ENCODE results near the gene TBCC. TPM values are rescaled to one million over a fixed set of nuclear protein-coding genes. Genes with fewer than 3 reads are reported as not detected.

Gene TBCC
- total and polyA plus RNA-seq, 7 experiments from 2014 or later, result 39.6 to 119 (median 73.5) TPM

DNA sequence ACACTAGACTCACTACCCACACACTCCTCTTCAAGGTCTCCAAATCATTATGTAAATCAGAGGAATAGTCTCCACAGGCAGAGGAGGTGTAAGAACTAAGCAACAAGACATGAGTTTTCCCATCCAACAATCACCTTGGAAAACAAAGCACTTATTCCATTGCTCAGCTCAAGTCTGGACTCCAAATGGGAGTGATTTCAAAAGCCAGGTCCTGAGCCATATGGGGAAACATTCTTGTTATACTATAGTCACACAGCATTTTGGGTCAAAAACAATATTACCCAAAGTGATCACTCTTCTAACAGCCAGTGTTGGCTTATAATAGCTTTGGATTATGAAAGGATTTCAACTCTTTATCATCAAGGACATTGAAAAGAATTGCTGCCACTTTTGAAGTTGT, 19.9 kb downstream of the TBCC start:
- DNase-seq (no peak), ATAC-seq (no peak)
- H3K27me3 Mint-ChIP-seq, result peaks cover 0 to 1% (median 0%) of the 10 kb centered on the region in 5 donors
- ChIA-PET POLR2A (interaction anchor here (0.6 to 42.6 kb wide), 21 partner anchors 8 to 203 kb away, joined by 3 to 1628 read pairs (median 4); partner anchors contain the start of genes BICRAL, CNPY3, RPL7L1 and TBCC), CTCF (interaction anchor here (0.6 to 3.2 kb wide), 24 partner anchors 8 to 175 kb away, joined by 3 to 42 read pairs (median 4); partner anchors contain the start of genes BICRAL, RPL7L1 and TBCC)
- Histone ChIP-seq H3K36me3 (ENCODE audit: control insufficient read depth in 2 of 3, insufficient read depth in 3 of 3, low read length in 3 of 3) (no peaks in the 10 kb centered on the region), H3K9me3 (ENCODE audit: control insufficient read depth in 2 of 3, low read length in 3 of 3) (no peaks in the 10 kb centered on the region), H3K4me3 (ENCODE audit: low read length) (no peak overlapping the region), H3K27ac (ENCODE audit: low read depth, low read length) (peak overlapping the region; percentile 74), H3K4me1 (ENCODE audit: control insufficient read depth in 2 of 2, insufficient read depth in 2 of 2, low read length in 2 of 2) (peaks cover 6 to 14% of the 10 kb centered on the region in 2 donors), H3K27me3 (ENCODE audit: control insufficient read depth in 2 of 2, insufficient read depth in 2 of 2, low read length in 2 of 2) (no peaks in the 10 kb centered on the region)
- H3K27ac Mint-ChIP-seq, result peak overlapping the region; percentile 89 to 99 (median 98)
- peaks cover 0 to 1% (median 0%) of the 10 kb centered on the region in 11 donors for H3K9me3 Mint-ChIP-seq
- H3K4me3 Mint-ChIP-seq, result peak overlapping the region; percentile 76 to 96 (median 90)
- intact Hi-C loops (cut with micrococcal nuclease), result loop anchor here (1.0 to 5.0 kb wide), 9 partner anchors 20 to 173 kb away; partner anchors contain the start of genes TBCC (in 2 of the 2) and BICRAL (in 1 of the 2)
- peaks cover 9 to 25% (median 20%) of the 10 kb centered on the region in 7 donors for H3K4me1 Mint-ChIP-seq
- no peaks in the 10 kb centered on the region for H3K36me3 Mint-ChIP-seq

DNA sequence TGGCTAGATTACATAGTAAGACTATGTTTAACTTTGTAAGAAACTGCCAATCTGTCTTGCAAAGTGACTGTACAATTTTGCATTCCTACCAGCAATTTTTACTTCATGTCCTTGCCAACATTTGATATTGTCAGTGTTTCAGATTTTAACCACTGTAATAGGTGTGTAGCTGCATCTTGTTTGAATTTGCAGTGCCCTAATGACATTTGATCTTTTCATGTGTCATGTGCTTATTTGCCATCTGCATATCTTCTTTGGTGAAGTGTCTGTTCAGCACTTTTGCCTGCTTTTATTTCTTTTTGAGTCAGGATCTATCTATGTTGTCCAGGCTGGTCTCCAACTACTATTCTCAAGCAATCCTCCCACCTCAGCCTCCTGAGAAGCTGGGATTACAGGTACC, 21.1 kb downstream of the TBCC start:
- Histone ChIP-seq H3K36me3 (ENCODE audit: control insufficient read depth in 2 of 3, insufficient read depth in 3 of 3, low read length in 3 of 3) (no peaks in the 10 kb centered on the region), H3K4me3 (ENCODE audit: low read length) (no peak overlapping the region), H3K4me1 (ENCODE audit: control insufficient read depth in 2 of 2, insufficient read depth in 2 of 2, low read length in 2 of 2) (peaks cover 6 to 14% of the 10 kb centered on the region in 2 donors), H3K27me3 (ENCODE audit: control insufficient read depth in 2 of 2, insufficient read depth in 2 of 2, low read length in 2 of 2) (no peaks in the 10 kb centered on the region), H3K27ac (ENCODE audit: low read depth, low read length) (no peak overlapping the region), H3K9me3 (ENCODE audit: control insufficient read depth in 2 of 3, low read length in 3 of 3) (no peaks in the 10 kb centered on the region)
- Mint-ChIP-seq H3K9me3 (peaks cover 0 to 1% (median 0%) of the 10 kb centered on the region in 11 donors), H3K36me3 (no peaks in the 10 kb centered on the region), H3K27ac (peak overlapping the region in 4 of 9 donors; percentile 19 to 49 (median 43)), H3K27me3 (peaks cover 0 to 4% (median 0%) of the 10 kb centered on the region in 5 donors), H3K4me3 (no peak overlapping the region), H3K4me1 (peaks cover 9 to 25% (median 18%) of the 10 kb centered on the region in 7 donors)
- no peak for ATAC-seq
- no peak for DNase-seq
- intact Hi-C loops (cut with micrococcal nuclease), result loop anchor here in 1 of 2 donors (5.0 kb wide), 1 partner anchor 57 kb away; the partner anchor contains the start of gene BICRAL
- POLR2A ChIA-PET, result interaction anchor here (0.6 to 42.6 kb wide), 6 partner anchors 22 to 205 kb away, joined by 4 to 1628 read pairs (median 18); partner anchors contain the start of genes BICRAL, CNPY3 and TBCC
- CTCF ChIA-PET, result interaction anchor here (1.0 to 2.8 kb wide), 2 partner anchors 36 to 63 kb away, joined by 3 to 9 read pairs; no protein-coding TSS in a partner anchor

DNA sequence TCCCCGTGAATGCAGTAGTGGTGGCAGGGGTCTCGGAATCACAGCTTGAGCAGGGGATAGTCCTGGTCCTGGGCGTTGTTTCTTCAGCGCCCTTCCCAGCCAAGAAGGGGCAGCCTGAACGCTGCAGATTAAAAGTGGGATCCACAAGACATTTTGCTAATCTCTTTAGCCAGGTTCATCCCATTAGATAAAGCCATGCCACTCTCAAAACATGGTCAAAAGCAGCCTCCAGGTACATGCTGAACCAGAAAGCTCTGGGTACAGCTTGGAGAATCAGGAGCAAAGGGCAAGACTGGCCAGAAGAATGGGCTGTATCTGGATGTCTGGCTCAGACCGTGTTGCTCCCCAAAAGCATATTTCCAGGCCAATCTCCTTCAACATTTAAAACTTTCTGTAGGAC, 23.4 kb downstream of the TBCC start, which contains the start of gene PRPH2:
Gene PRPH2 (minus strand): TSS at position 101 of the 400 bp plus-strand sequence. CDS start 263 bp downstream, outside the sequence.
- Mint-ChIP-seq H3K9me3 (peaks cover 0 to 1% (median 0%) of the 10 kb centered on the region in 11 donors), H3K27me3 (peaks cover 0 to 3% (median 0%) of the 10 kb centered on the region in 5 donors), H3K4me1 (peaks cover 9 to 19% (median 15%) of the 10 kb centered on the region in 7 donors), H3K27ac (no peak within 1 kb of the TSS), H3K36me3 (no peaks in the 10 kb centered on the region), H3K4me3 (peak within 1 kb of the TSS in 1 of 10 donors; percentile 23)
- Histone ChIP-seq H3K4me1 (ENCODE audit: control insufficient read depth in 2 of 2, insufficient read depth in 2 of 2, low read length in 2 of 2) (peaks cover 6 to 14% of the 10 kb centered on the region in 2 donors), H3K27me3 (ENCODE audit: control insufficient read depth in 2 of 2, insufficient read depth in 2 of 2, low read length in 2 of 2) (no peaks in the 10 kb centered on the region), H3K9me3 (ENCODE audit: control insufficient read depth in 2 of 3, low read length in 3 of 3) (no peaks in the 10 kb centered on the region), H3K27ac (ENCODE audit: low read depth, low read length) (no peak within 1 kb of the TSS), H3K4me3 (ENCODE audit: low read length) (no peak within 1 kb of the TSS), H3K36me3 (ENCODE audit: control insufficient read depth in 2 of 3, insufficient read depth in 3 of 3, low read length in 3 of 3) (no peaks in the 10 kb centered on the region)
- ATAC-seq (no peak), DNase-seq (no peak)
- POLR2A ChIA-PET, result interaction anchor here (1.0 kb wide), 1 partner anchor 19 kb away, joined by 3 read pairs; no protein-coding TSS in a partner anchor
- CTCF ChIA-PET, result no interaction called here
- intact Hi-C loops (cut with micrococcal nuclease), result no loop called here

DNA sequence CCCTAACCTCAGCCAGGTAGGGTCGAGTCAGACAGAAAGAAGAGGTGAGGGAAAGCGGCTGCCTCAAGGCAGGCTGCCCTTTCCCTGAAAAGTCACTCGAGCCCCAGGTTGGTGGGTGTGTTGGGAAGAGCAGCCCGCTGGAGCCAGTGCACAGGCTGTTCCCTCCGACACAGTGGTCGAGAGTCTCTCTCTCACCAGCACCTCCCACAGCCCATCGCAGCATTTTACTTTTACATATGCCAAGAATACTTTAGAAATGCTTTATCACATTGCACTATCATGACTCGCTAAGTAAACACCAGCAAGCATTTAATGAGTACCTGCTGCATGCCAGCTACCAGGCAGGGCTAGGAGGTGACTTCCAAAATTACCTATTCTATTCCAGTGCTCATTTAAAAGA, 25.2 kb downstream of the TBCC start:
- ChIA-PET POLR2A (no interaction called here), CTCF (no interaction called here)
- no peak overlapping the region for H3K27ac ChIP-seq (ENCODE audit: low read depth, low read length)
- H3K4me3 Mint-ChIP-seq, result no peak overlapping the region
- no peaks in the 10 kb centered on the region for H3K9me3 ChIP-seq (ENCODE audit: control insufficient read depth in 2 of 3, low read length in 3 of 3)
- peaks cover 0 to 1% (median 0%) of the 10 kb centered on the region in 11 donors for H3K9me3 Mint-ChIP-seq
- H3K27me3 ChIP-seq (ENCODE audit: control insufficient read depth in 2 of 2, insufficient read depth in 2 of 2, low read length in 2 of 2), result no peaks in the 10 kb centered on the region
- no peak overlapping the region for H3K4me3 ChIP-seq (ENCODE audit: low read length)
- ATAC-seq (no peak), DNase-seq (no peak)
- H3K4me1 Mint-ChIP-seq, result peaks cover 0 to 1% (median 1%) of the 10 kb centered on the region in 7 donors
- no peaks in the 10 kb centered on the region for H3K4me1 ChIP-seq (ENCODE audit: control insufficient read depth in 2 of 2, insufficient read depth in 2 of 2, low read length in 2 of 2)
- intact Hi-C loops (cut with micrococcal nuclease), result no loop called here
- H3K27me3 Mint-ChIP-seq, result peaks cover 0 to 3% (median 0%) of the 10 kb centered on the region in 5 donors
- no peaks in the 10 kb centered on the region for H3K36me3 Mint-ChIP-seq
- no peak overlapping the region for H3K27ac Mint-ChIP-seq
- no peaks in the 10 kb centered on the region for H3K36me3 ChIP-seq (ENCODE audit: control insufficient read depth in 2 of 3, insufficient read depth in 3 of 3, low read length in 3 of 3)

DNA sequence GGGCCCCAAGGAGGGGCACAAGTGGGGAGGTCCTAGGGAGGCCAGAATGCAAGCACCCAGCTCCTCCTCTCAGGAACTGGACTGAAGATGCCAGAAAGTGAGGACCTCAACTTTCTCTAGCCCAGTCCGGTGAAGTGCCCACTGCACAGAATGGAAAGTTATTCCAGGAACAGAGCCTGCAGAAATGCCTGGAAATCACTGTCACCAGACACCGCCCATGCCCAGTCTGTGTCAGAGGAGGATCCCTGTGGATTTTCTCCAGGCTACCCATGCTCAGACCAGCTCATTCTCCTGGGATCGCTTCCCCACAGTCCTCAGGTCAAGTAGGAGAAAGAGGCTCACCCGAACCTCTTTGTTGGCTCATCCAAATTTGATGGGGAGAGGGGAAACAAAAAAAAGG, 30.0 kb downstream of the TBCC start:
- Histone ChIP-seq H3K4me3 (ENCODE audit: low read length) (no peak overlapping the region), H3K9me3 (ENCODE audit: control insufficient read depth in 2 of 3, low read length in 3 of 3) (peaks cover 0 to 5% (median 0%) of the 10 kb centered on the region in 3 experiments), H3K4me1 (ENCODE audit: control insufficient read depth in 2 of 2, insufficient read depth in 2 of 2, low read length in 2 of 2) (no peaks in the 10 kb centered on the region), H3K27me3 (ENCODE audit: control insufficient read depth in 2 of 2, insufficient read depth in 2 of 2, low read length in 2 of 2) (no peaks in the 10 kb centered on the region), H3K27ac (ENCODE audit: low read depth, low read length) (no peak overlapping the region), H3K36me3 (ENCODE audit: control insufficient read depth in 2 of 3, insufficient read depth in 3 of 3, low read length in 3 of 3) (no peaks in the 10 kb centered on the region)
- Mint-ChIP-seq H3K36me3 (peaks cover 0 to 1% (median 0%) of the 10 kb centered on the region in 5 donors), H3K27me3 (peaks cover 0 to 3% (median 0%) of the 10 kb centered on the region in 5 donors), H3K27ac (no peak overlapping the region), H3K4me3 (no peak overlapping the region), H3K4me1 (no peaks in the 10 kb centered on the region), H3K9me3 (peaks cover 0 to 7% (median 3%) of the 10 kb centered on the region in 11 donors)
- intact Hi-C loops (cut with micrococcal nuclease), result no loop called here
- POLR2A ChIA-PET, result interaction anchor here (1.1 kb wide), 1 partner anchor 17 kb away, joined by 3 read pairs; no protein-coding TSS in a partner anchor
- ATAC-seq (no peak), DNase-seq (no peak)
- CTCF ChIA-PET, result no interaction called here

DNA sequence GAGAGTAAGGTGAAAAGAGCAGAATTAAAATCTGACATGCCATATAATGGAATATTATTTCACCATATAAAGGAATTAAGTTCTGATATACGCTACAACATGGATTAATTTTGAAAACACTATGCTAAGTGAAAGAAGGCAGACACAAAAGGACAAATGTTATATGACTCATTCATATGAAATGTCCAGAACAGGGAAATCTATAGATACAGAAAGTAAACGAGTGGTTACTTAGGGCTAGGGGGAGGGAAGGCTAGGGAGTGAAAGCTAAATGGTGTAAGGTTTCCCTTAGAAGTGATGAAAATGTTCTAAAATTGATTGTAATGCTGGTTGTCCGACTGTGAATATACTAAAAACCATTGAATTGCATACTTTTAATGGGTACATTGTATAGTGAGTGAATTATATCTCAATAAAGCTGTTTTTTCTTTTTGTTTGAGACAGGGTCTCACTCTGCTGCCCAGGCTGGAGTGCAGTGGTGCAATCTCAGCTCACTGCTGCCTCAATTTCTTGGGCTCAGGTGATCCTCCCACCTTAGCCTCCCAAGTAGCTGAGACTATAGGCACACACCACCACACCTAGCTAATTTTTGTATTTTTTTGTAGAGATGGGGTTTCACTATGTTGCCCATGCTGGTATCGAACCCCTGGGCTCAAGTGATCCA, 31.7 kb downstream of the TBCC start:
- no peaks in the 10 kb centered on the region for H3K4me1 Mint-ChIP-seq
- CTCF ChIA-PET, result no interaction called here

More for the DNA sequence above, 31.7 kb downstream of the TBCC start:
- Mint-ChIP-seq H3K27me3 (no peaks in the 10 kb centered on the region), H3K9me3 (peaks cover 0 to 7% (median 3%) of the 10 kb centered on the region in 11 donors), H3K36me3 (peaks cover 0 to 1% (median 0%) of the 10 kb centered on the region in 5 donors), H3K4me3 (no peak overlapping the region), H3K27ac (no peak overlapping the region)
- POLR2A ChIA-PET, result interaction anchor here (1.0 kb wide), 1 partner anchor 59 kb away, joined by 3 read pairs; no protein-coding TSS in a partner anchor
- Histone ChIP-seq H3K4me3 (ENCODE audit: low read length) (no peak overlapping the region), H3K27ac (ENCODE audit: low read depth, low read length) (no peak overlapping the region), H3K36me3 (ENCODE audit: control insufficient read depth in 2 of 3, insufficient read depth in 3 of 3, low read length in 3 of 3) (no peaks in the 10 kb centered on the region), H3K9me3 (ENCODE audit: control insufficient read depth in 2 of 3, low read length in 3 of 3) (peaks cover 0 to 5% (median 0%) of the 10 kb centered on the region in 3 experiments), H3K4me1 (ENCODE audit: control insufficient read depth in 2 of 2, insufficient read depth in 2 of 2, low read length in 2 of 2) (no peaks in the 10 kb centered on the region), H3K27me3 (ENCODE audit: control insufficient read depth in 2 of 2, insufficient read depth in 2 of 2, low read length in 2 of 2) (no peaks in the 10 kb centered on the region)
- DNase-seq, result no peak
- no peak for ATAC-seq
- intact Hi-C loops (cut with micrococcal nuclease), result no loop called here
